Measurements from ENCODE around the gene TMEM272.

GRCh38 chr13:51782026-51782710 is 62.8 kb downstream of the TMEM272 start:
- TF ChIP-seq CTCF (conservative IDR thresholded peaks at IDR 0.05; ENCODE audit: low read depth in 2 of 2) (no peak), POLR2AphosphoS5 (IDR thresholded peaks at IDR 0.05; ENCODE audit: low read depth) (no peak)

All from GM23338 (cell line).